K562 (cell line): ENCODE data around the gene BST1.

ENCODE experiments used
- BRD4 ChIP-seq: fragments of 200-600 bp; sonication (generic); IDR thresholded peaks from 2 replicates; pipeline ENCODE4 v1.6.1; 2017; ENCODE audit warnings: inconsistent platforms
- CHD2 ChIP-seq: IDR thresholded peaks from 2 replicates; pipeline ENCODE4 v1.6.1; 2011; ENCODE audit warnings: low read depth, low read length
- EZH2 ChIP-seq: IDR thresholded peaks from 2 replicates; pipeline ENCODE4 v1.6.1; 2012; ENCODE audit warnings: low read depth, mild to moderate bottlenecking, inconsistent platforms, low read length, borderline replicate concordance
- LCOR ChIP-seq: sonication (generic); formaldehyde crosslinking; IDR thresholded peaks from 2 replicates; pipeline ENCODE4 v1.8.0; 2022; ENCODE audit warnings: mild to moderate bottlenecking, missing genetic modification reagents
- POLR2A ChIP-seq: fragments of 450-650 bp; conservative IDR thresholded peaks from 2 replicates; pipeline ENCODE4 v1.6.1; 2016
- RNF2 ChIP-seq: sonication (generic); IDR thresholded peaks from 2 replicates; pipeline ENCODE4 v1.6.1; 2016
- TAF1 ChIP-seq: IDR thresholded peaks from 2 replicates; pipeline ENCODE4 v1.6.1; 2011; ENCODE audit warnings: mild to moderate bottlenecking, low read length, moderate library complexity; ENCODE audit not compliant: insufficient read depth, control insufficient read depth, severe bottlenecking; ENCODE audit errors: extremely low read depth
- TAF7 ChIP-seq: fragments of 450-650 bp; IDR thresholded peaks from 2 replicates; pipeline ENCODE4 v1.6.1; 2016; ENCODE audit warnings: missing genetic modification characterization, missing compliant biosample characterization
- ZBTB1 ChIP-seq: sonication (generic); formaldehyde crosslinking; IDR thresholded peaks from 2 replicates; pipeline ENCODE4 v1.8.1; 2023; ENCODE audit warnings: missing genetic modification reagents, low read depth, mild to moderate bottlenecking, borderline replicate concordance
- ZNF511 ChIP-seq: sonication (generic); formaldehyde crosslinking; IDR thresholded peaks from 2 replicates; pipeline ENCODE4 v1.8.0; 2022; ENCODE audit warnings: mild to moderate bottlenecking, missing genetic modification reagents
- TF ChIP-seq, protein P1 (sequence below): fragments of 450-650 bp; IDR thresholded peaks from 2 replicates; pipeline ENCODE4 v1.6.1; 2017; ENCODE audit warnings: antibody characterized with exemption, mild to moderate bottlenecking
- TF ChIP-seq, protein P2 (sequence below), 3 experiments: IDR thresholded peaks in 2 of 3; conservative IDR thresholded peaks in 1 of 3; 2 replicates each; pipeline ENCODE4 v1.5.1; 2011 to 2012; ENCODE audit warnings: low read length in 3 of 3, mild to moderate bottlenecking in 3 of 3, control low read depth in 2 of 3, improper control_type of control experiment in 1 of 3, inconsistent platforms in 1 of 3, low read depth in 1 of 3, mixed read lengths in 1 of 3, moderate library complexity in 1 of 3; ENCODE audit not compliant: insufficient read depth in 2 of 3
- TF ChIP-seq, protein P3 (sequence below): sonication (generic); formaldehyde crosslinking; IDR thresholded peaks from 2 replicates; pipeline ENCODE4 v1.8.1; 2022; ENCODE audit warnings: missing genetic modification reagents

DNA sequence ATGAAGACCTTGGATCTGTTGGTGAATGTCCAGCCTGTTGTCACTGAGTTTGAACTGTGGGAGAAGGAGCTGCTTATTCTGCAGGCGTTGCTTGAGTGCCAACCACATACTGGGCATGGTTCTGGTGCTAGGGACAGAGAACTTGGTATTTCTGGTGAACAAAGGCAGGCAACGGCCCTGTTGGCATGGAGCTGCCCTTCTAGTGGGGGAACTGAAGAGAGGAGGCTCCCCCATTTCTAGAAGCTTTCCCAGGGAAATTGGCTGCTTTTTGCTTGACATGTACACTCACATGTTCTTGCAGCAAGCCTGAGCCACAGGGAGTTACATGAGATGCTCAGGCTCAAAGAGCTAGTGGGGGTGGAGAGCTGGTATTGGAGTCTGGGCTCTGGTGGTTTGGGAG lies 66.3 kb downstream of the BST1 start:
- TF ChIP-seq, protein P1, sequence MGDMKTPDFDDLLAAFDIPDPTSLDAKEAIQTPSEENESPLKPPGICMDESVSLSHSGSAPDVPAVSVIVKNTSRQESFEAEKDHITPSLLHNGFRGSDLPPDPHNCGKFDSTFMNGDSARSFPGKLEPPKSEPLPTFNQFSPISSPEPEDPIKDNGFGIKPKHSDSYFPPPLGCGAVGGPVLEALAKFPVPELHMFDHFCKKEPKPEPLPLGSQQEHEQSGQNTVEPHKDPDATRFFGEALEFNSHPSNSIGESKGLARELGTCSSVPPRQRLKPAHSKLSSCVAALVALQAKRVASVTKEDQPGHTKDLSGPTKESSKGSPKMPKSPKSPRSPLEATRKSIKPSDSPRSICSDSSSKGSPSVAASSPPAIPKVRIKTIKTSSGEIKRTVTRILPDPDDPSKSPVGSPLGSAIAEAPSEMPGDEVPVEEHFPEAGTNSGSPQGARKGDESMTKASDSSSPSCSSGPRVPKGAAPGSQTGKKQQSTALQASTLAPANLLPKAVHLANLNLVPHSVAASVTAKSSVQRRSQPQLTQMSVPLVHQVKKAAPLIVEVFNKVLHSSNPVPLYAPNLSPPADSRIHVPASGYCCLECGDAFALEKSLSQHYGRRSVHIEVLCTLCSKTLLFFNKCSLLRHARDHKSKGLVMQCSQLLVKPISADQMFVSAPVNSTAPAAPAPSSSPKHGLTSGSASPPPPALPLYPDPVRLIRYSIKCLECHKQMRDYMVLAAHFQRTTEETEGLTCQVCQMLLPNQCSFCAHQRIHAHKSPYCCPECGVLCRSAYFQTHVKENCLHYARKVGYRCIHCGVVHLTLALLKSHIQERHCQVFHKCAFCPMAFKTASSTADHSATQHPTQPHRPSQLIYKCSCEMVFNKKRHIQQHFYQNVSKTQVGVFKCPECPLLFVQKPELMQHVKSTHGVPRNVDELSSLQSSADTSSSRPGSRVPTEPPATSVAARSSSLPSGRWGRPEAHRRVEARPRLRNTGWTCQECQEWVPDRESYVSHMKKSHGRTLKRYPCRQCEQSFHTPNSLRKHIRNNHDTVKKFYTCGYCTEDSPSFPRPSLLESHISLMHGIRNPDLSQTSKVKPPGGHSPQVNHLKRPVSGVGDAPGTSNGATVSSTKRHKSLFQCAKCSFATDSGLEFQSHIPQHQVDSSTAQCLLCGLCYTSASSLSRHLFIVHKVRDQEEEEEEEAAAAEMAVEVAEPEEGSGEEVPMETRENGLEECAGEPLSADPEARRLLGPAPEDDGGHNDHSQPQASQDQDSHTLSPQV: no peak
- no peak for TF ChIP-seq ZNF511 (CRISPR knock-in tag)
- no peak for TF ChIP-seq TAF7 (tag)
- TF ChIP-seq CHD2: no peak
- no peak for TF ChIP-seq ZBTB1 (CRISPR knock-in tag)
- no peak for TF ChIP-seq TAF1
- TF ChIP-seq EZH2: no peak
- no peak for TF ChIP-seq RNF2
- TF ChIP-seq BRD4: no peak
- no peak for TF ChIP-seq POLR2A
- TF ChIP-seq, protein P2, sequence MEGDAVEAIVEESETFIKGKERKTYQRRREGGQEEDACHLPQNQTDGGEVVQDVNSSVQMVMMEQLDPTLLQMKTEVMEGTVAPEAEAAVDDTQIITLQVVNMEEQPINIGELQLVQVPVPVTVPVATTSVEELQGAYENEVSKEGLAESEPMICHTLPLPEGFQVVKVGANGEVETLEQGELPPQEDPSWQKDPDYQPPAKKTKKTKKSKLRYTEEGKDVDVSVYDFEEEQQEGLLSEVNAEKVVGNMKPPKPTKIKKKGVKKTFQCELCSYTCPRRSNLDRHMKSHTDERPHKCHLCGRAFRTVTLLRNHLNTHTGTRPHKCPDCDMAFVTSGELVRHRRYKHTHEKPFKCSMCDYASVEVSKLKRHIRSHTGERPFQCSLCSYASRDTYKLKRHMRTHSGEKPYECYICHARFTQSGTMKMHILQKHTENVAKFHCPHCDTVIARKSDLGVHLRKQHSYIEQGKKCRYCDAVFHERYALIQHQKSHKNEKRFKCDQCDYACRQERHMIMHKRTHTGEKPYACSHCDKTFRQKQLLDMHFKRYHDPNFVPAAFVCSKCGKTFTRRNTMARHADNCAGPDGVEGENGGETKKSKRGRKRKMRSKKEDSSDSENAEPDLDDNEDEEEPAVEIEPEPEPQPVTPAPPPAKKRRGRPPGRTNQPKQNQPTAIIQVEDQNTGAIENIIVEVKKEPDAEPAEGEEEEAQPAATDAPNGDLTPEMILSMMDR (IDR thresholded peaks at IDR 0.05 in 2 of 3, conservative IDR thresholded peaks at IDR 0.05 in 1 of 3; ENCODE audit: insufficient read depth in 2 of 3, low read depth in 1 of 3, low read length in 3 of 3): no peak
- TF ChIP-seq LCOR: no peak
- TF ChIP-seq, protein P3, sequence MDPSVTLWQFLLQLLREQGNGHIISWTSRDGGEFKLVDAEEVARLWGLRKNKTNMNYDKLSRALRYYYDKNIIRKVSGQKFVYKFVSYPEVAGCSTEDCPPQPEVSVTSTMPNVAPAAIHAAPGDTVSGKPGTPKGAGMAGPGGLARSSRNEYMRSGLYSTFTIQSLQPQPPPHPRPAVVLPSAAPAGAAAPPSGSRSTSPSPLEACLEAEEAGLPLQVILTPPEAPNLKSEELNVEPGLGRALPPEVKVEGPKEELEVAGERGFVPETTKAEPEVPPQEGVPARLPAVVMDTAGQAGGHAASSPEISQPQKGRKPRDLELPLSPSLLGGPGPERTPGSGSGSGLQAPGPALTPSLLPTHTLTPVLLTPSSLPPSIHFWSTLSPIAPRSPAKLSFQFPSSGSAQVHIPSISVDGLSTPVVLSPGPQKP (CRISPR knock-in tag): no peak
